Mesendoderm (in vitro differentiated cells): ENCODE measurements around the gene TRPV6.

Source experiments
- DNase-seq: peaks from one replicate; pipeline ENCODE4 v3.0.0; 2013
- H2AK5ac ChIP-seq: 2 replicates; pipeline ENCODE4 v1.6.1; 2013; ENCODE audit warnings: low read length, inconsistent platforms
- H2BK120ac ChIP-seq: 2 replicates; pipeline ENCODE4 v1.6.1; 2013; ENCODE audit warnings: low read depth, mild to moderate bottlenecking, low read length, moderate library complexity, mixed read lengths
- H2BK15ac ChIP-seq: replicated peaks from 2 replicates; pipeline ENCODE4 v1.6.1; 2013; ENCODE audit warnings: low read depth, mild to moderate bottlenecking, moderate library complexity
- H2BK5ac ChIP-seq: 2 replicates; pipeline ENCODE4 v1.6.1; 2013; ENCODE audit warnings: low read length, inconsistent platforms
- H3K18ac ChIP-seq: 2 replicates; pipeline ENCODE4 v1.6.1; 2013; ENCODE audit warnings: mild to moderate bottlenecking, low read length, mixed read lengths
- H3K23ac ChIP-seq: one replicate; pipeline ENCODE4 v1.6.1; 2013; ENCODE audit warnings: low read length
- H3K27ac ChIP-seq: 2 replicates; pipeline ENCODE4 v1.5.1; 2013; ENCODE audit warnings: low read depth, mild to moderate bottlenecking, inconsistent platforms, low read length, moderate library complexity
- H3K27me3 ChIP-seq: 2 replicates; pipeline ENCODE4 v1.6.1; 2013; ENCODE audit warnings: low read length, control low read depth, mild to moderate bottlenecking, inconsistent platforms; ENCODE audit not compliant: insufficient read depth, poor library complexity
- H3K36me3 ChIP-seq: 2 replicates; pipeline ENCODE4 v1.6.1; 2013; ENCODE audit warnings: low read length, inconsistent platforms; ENCODE audit not compliant: control insufficient read depth, insufficient read depth
- H3K4ac ChIP-seq: one replicate; pipeline ENCODE4 v1.6.1; 2013; ENCODE audit warnings: low read depth, mild to moderate bottlenecking, low read length, moderate library complexity
- H3K4me1 ChIP-seq: 2 replicates; pipeline ENCODE4 v1.6.1; 2013; ENCODE audit warnings: low read depth, low read length, inconsistent platforms; ENCODE audit not compliant: control insufficient read depth
- H3K4me2 ChIP-seq: 2 replicates; pipeline ENCODE4 v1.6.1; 2013; ENCODE audit warnings: low read length
- H3K4me3 ChIP-seq: 2 replicates; pipeline ENCODE4 v1.5.1; 2013; ENCODE audit warnings: mild to moderate bottlenecking, low read length
- H3K56ac ChIP-seq: one replicate; pipeline ENCODE4 v1.6.1; 2013; ENCODE audit warnings: low read length
- H3K79me1 ChIP-seq: 2 replicates; pipeline ENCODE4 v1.6.1; 2013; ENCODE audit warnings: low read length, inconsistent platforms
- H3K79me2 ChIP-seq: 2 replicates; pipeline ENCODE4 v1.6.1; 2013; ENCODE audit warnings: mild to moderate bottlenecking, low read length; ENCODE audit not compliant: control insufficient read depth, insufficient read depth
- H3K9ac ChIP-seq: 2 replicates; pipeline ENCODE4 v1.6.1; 2013; ENCODE audit warnings: low read length, inconsistent platforms
- H4K5ac ChIP-seq: one replicate; pipeline ENCODE4 v1.6.1; 2013; ENCODE audit warnings: low read length
- H4K8ac ChIP-seq: one replicate; pipeline ENCODE4 v1.6.1; 2013; ENCODE audit warnings: low read depth, mild to moderate bottlenecking, control low read depth, low read length, moderate library complexity
- WGBS: extraction: QIAGEN DNeasy Blood & Tissue Kit; methylation state at CpG from one replicate; pipeline ENCODE4 v1.1.7; 2013; ENCODE audit warnings: low lambda C conversion rate, missing lambda C conversion rate; ENCODE audit not compliant: insufficient coverage; ENCODE audit errors: extremely low coverage; 5-methylcytosine and 5-hydroxymethylcytosine counted together

Gene TRPV6

DNA sequence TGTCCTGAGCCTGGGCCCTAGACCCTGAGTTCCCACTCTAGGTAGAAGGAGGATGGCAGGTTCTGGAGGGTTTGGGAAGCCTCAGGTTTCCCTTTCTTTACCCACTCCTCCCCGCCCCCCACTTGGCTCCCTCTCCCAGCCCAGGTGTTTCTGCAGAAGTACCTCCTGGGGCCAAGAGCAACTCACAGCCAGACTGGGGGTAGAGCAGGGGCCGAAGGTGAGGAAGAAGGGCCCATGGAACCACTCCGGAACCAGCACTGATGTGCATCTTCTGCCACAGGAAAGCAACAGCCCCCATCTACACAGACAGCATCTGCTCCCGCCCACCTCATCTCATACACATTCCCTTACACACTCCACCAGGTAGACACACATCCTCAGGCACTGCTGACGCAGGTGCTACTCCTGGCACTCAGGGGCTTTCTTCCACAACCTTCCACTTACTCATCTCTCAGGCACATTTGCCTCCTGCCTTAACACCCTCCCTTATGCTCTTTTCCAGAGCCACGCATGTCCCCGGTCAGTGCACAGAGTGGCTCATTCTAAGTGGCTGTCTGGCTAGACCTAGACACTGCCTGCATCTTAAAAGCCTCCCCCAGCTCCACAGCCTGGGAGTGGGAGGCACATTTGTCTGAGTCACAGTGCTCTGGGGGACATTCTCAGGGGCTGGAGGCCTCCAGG, 28.8 kb downstream of the TRPV6 start:
- H3K79me1 ChIP-seq: no peaks in the 10 kb centered on the region
- H2BK120ac ChIP-seq: no peak overlapping the region
- no peak overlapping the region for H4K5ac ChIP-seq
- no peak overlapping the region for H3K4me3 ChIP-seq
- no peak overlapping the region for H4K8ac ChIP-seq
- no peak overlapping the region for H3K9ac ChIP-seq
- H2AK5ac ChIP-seq: no peak overlapping the region
- H3K27me3 ChIP-seq: no peaks in the 10 kb centered on the region
- H3K4ac ChIP-seq: no peak overlapping the region
- H3K56ac ChIP-seq: no peak overlapping the region
- WGBS: no CpG with 5 or more reads among the region's 7 CpGs
- H2BK15ac ChIP-seq: no peak overlapping the region
- no peak overlapping the region for H3K4me2 ChIP-seq
- H3K27ac ChIP-seq: no peak overlapping the region
- H3K36me3 ChIP-seq: no peaks in the 10 kb centered on the region
- no peak overlapping the region for H3K18ac ChIP-seq
- no peaks in the 10 kb centered on the region for H3K4me1 ChIP-seq
- H2BK5ac ChIP-seq: no peak overlapping the region
- no peak overlapping the region for H3K23ac ChIP-seq
- no peak for DNase-seq
- no peaks in the 10 kb centered on the region for H3K79me2 ChIP-seq

DNA sequence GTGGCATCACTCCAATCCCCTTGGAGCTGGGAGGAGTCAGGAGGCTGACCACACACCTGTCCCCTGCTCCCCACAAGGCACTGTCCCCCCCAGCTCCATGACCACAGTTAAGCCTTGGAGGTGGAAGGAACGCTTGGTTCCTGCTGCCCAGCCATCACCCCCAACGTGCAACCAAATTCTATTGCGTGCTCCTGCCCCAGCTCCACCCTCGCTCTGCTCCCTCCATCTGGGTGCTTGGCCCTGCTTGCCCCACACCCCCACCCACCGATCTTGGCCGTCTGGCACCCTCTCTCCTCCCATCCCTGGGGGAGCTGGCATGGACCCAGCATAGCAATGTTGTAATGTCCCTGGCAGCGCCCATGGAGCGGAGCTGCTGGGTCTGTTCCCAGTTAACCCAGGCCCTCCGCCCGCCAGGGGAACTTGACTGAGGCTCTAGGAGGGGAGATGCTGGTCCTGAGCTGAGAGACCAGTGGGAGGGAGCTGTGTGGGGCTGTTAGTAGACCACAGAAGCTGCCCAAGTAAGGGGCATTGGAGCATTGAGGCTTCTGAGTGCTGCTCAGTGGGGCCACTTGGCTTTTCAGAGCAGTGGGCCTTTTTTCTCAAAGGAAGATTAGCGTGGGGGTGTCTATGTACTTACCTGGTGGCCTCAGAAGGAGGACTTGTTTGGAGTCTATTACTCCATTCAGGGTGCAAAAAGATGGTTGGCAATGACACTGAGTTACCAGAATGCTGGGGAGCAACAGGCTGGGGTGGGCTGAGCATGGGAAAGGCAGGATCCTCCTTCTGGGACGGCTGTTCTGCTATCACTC, 29.6 kb downstream of the TRPV6 start:
- H3K27ac ChIP-seq: no peak overlapping the region
- H3K23ac ChIP-seq: no peak overlapping the region
- H3K4ac ChIP-seq: no peak overlapping the region
- no peaks in the 10 kb centered on the region for H3K27me3 ChIP-seq
- H2AK5ac ChIP-seq: no peak overlapping the region
- H3K56ac ChIP-seq: peak overlapping the region; percentile 22
- DNase-seq: no peak
- H2BK5ac ChIP-seq: no peak overlapping the region
- no peak overlapping the region for H2BK120ac ChIP-seq
- H3K4me3 ChIP-seq: no peak overlapping the region
- no peaks in the 10 kb centered on the region for H3K79me1 ChIP-seq
- no peak overlapping the region for H4K5ac ChIP-seq
- H3K36me3 ChIP-seq: no peaks in the 10 kb centered on the region
- peak overlapping the region; percentile 0 for H3K4me2 ChIP-seq
- no peak overlapping the region for H4K8ac ChIP-seq
- no peaks in the 10 kb centered on the region for H3K4me1 ChIP-seq
- no peak overlapping the region for H3K18ac ChIP-seq
- H3K9ac ChIP-seq: peak overlapping the region; percentile 3
- WGBS: no CpG with 5 or more reads among the region's 12 CpGs
- no peaks in the 10 kb centered on the region for H3K79me2 ChIP-seq
- H2BK15ac ChIP-seq: no peak overlapping the region

DNA sequence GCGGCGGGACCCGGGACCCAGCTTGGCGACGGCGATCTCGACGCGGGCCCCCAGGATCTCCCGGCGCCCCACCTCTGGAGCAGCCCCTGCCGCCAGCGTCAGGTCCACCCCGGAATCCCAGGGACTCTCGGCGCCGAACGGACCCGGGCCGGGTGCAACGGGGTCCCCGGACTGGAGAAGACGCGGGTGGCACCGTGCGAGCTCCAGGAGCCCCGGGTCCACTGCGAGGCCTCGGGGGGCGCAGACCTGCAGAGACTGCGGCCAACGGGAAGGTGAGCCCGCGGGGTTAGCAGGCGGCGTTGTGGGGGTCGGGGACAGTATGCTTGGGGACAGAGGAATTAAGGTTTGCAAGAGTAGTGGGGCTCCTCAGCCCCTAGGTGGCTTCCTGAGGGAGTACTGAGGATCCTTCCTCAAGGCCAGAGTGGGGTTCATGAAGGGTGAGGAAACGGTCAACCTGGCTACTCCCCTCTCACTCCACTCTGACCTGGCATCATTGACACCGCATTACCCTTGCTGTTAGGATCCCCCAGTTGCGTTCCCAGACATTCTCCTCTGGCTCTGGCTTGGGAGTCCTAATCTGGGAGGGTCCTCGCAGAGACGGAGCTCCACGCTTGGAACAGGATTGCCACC, 30.3 kb downstream of the TRPV6 start:
- peak overlapping the region; percentile 51 for H3K4me3 ChIP-seq
- H3K4ac ChIP-seq: no peak overlapping the region
- H2BK15ac ChIP-seq: no peak overlapping the region
- WGBS: no CpG with 5 or more reads among the region's 43 CpGs
- no peak overlapping the region for H3K23ac ChIP-seq
- H3K27me3 ChIP-seq: no peaks in the 10 kb centered on the region
- no peaks in the 10 kb centered on the region for H3K36me3 ChIP-seq
- no peaks in the 10 kb centered on the region for H3K79me2 ChIP-seq
- no peak overlapping the region for H4K5ac ChIP-seq
- H3K4me2 ChIP-seq: peak overlapping the region; percentile 74
- H2BK5ac ChIP-seq: no peak overlapping the region
- peak; percentile 25 for DNase-seq
- H3K4me1 ChIP-seq: no peaks in the 10 kb centered on the region
- H3K56ac ChIP-seq: peak overlapping the region; percentile 94
- H3K27ac ChIP-seq: no peak overlapping the region
- no peak overlapping the region for H4K8ac ChIP-seq
- H3K18ac ChIP-seq: peak overlapping the region; percentile 94
- no peak overlapping the region for H2BK120ac ChIP-seq
- peak overlapping the region; percentile 74 for H3K9ac ChIP-seq
- no peaks in the 10 kb centered on the region for H3K79me1 ChIP-seq
- H2AK5ac ChIP-seq: no peak overlapping the region

DNA sequence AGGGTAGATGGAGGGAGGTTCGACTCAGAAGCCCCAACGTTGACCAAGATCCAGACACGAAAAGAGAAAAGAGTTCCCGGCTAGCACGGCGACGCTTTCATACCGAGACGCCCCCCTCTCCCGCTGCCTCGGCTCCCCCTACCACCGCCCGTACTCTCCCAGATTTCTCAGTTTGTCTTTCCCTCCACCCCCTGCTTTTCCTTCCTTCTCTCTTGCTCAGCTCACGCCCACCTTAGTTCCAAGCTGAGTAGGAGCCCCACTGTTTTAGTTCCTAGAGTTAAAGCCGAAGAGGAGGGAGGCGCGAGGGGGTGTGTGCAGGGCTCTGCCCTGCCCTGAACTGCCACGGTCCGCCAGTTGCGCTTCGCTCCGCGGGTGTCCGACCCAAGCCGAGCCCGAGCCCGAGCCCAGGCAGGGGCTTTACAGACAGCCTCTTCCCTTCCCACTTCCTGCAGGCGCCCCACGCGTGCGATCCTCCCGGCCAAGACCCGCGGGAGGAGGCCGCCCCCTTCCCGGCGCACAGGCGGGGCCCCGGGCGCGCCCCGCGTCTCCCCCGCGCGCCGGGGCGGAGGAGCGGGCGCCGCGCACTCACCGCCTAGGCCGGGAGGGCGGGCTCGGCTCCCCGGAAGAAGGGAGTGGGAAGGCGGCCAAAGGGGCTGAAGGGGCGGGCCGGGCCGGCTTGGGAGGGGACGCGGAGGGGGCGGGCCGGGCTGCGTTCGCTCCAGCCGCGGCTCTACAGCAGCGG, 31.0 kb downstream of the TRPV6 start, which contains the start of gene EPHB6:
EPHB6 (plus strand) TSS at position 705 of the 742 bp plus-strand sequence. CDS start 8,152 bp downstream, outside the sequence.
- no peaks in the 10 kb centered on the region for H3K79me1 ChIP-seq

GRCh38 chr7:142853739-142854371, 31.7 kb downstream of the TRPV6 start:
- Histone ChIP-seq H3K79me1 (no peaks in the 10 kb centered on the region), H4K8ac (no peak overlapping the region), H2AK5ac (no peak overlapping the region), H3K27ac (no peak overlapping the region), H2BK15ac (no peak overlapping the region), H2BK5ac (peak overlapping the region; percentile 52), H3K9ac (peak overlapping the region; percentile 80), H3K4me2 (peak overlapping the region; percentile 91), H3K36me3 (no peaks in the 10 kb centered on the region), H3K56ac (peak overlapping the region; percentile 94), H3K4me3 (peak overlapping the region; percentile 84), H3K23ac (no peak overlapping the region), H3K4ac (no peak overlapping the region), H3K18ac (no peak overlapping the region), H2BK120ac (no peak overlapping the region), H3K27me3 (no peaks in the 10 kb centered on the region), H3K79me2 (no peaks in the 10 kb centered on the region), H4K5ac (no peak overlapping the region), H3K4me1 (no peaks in the 10 kb centered on the region)
- no CpG with 5 or more reads among the region's 23 CpGs for WGBS
- DNase-seq: peak; percentile 83

More for the DNA sequence above, 31.0 kb downstream of the TRPV6 start, which contains the start of gene EPHB6:
- peak within 1 kb of the TSS; percentile 84 for H3K4me3 ChIP-seq
- no peak within 1 kb of the TSS for H3K23ac ChIP-seq
- WGBS: no CpG with 5 or more reads among the region's 70 CpGs
- H2BK15ac ChIP-seq: no peak within 1 kb of the TSS
- H3K27me3 ChIP-seq: no peaks in the 10 kb centered on the region
- no peak within 1 kb of the TSS for H4K8ac ChIP-seq
- no peak within 1 kb of the TSS for H3K4ac ChIP-seq
- peak within 1 kb of the TSS; percentile 94 for H3K18ac ChIP-seq
- H4K5ac ChIP-seq: no peak within 1 kb of the TSS
- no peaks in the 10 kb centered on the region for H3K36me3 ChIP-seq
- H3K27ac ChIP-seq: peak within 1 kb of the TSS; percentile 26
- peak within 1 kb of the TSS; percentile 91 for H3K4me2 ChIP-seq
- no peaks in the 10 kb centered on the region for H3K79me2 ChIP-seq
- no peaks in the 10 kb centered on the region for H3K4me1 ChIP-seq
- DNase-seq: peak; percentile 66
- no peak within 1 kb of the TSS for H2AK5ac ChIP-seq
- peak within 1 kb of the TSS; percentile 80 for H3K9ac ChIP-seq
- H2BK120ac ChIP-seq: peak within 1 kb of the TSS; percentile 52
- H2BK5ac ChIP-seq: peak within 1 kb of the TSS; percentile 52
- H3K56ac ChIP-seq: peak within 1 kb of the TSS; percentile 94
